GM12874 (cell line): ENCODE data around the gene FDXR.

Source experiments
- CTCF ChIP-seq: IDR thresholded peaks from 2 replicates; pipeline ENCODE4 v1.5.1; 2011; ENCODE audit warnings: low read depth, mild to moderate bottlenecking, control low read depth, low read length, moderate library complexity; ENCODE audit not compliant: insufficient read depth

FDXR gene

GRCh38 chr17:74815067-74815466, 57.7 kb downstream of the FDXR start:
- no peak for TF ChIP-seq CTCF

- no peak for TF ChIP-seq CTCF
These were observed 58.3 kb downstream of the FDXR start for GRCh38 chr17:74814453-74814852.
